Pancreas (tissue), 10 donors: ENCODE measurements around the gene RBM10. TPM values are rescaled to one million over a fixed set of nuclear protein-coding genes. Genes with fewer than 3 reads are reported as not detected.
A peak's percentile ranks its signal among the peaks of the same experiment; 100 is the strongest.
"Not testable (repeated sequence)": the region's sequence is repeated elsewhere in the genome, so short reads cannot be mapped to it uniquely, and the experiment has no call there.

Experiments
- ATAC-seq, 4 donors: fragments of 200-7000 bp; cut with Tn5 transposase; one replicate each; pipeline versions ENCODE4 v1.8.0 to v1.9.1; 2020; ENCODE audit warnings: mild to moderate bottlenecking in 4 of 4, moderate library complexity in 4 of 4
- DNase-seq, 6 donors: peaks; one replicate each; pipeline ENCODE4 v3.0.0-alpha.2; 2020
- FAIRE-seq: peaks from 2 replicates; lab custom pipeline; 2012; peaks lifted over from hg19 to GRCh38; lab: Jason Lieb, UNC
- H3K27ac ChIP-seq, 4 donors: fragments of 200-600 bp; sonication (generic); 1 replicate in 3 of 4; 2 replicates in 1 of 4; pipeline versions ENCODE4 v1.5.0 to v1.8.0; 2020
- H3K27me3 ChIP-seq, 4 donors: fragments of 200-600 bp; one replicate each; pipeline ENCODE4 v1.8.0; 2021
- H3K36me3 ChIP-seq, 3 donors: fragments of 200-600 bp; sonication (generic) in 1 of 3; one replicate each; pipeline versions ENCODE4 v1.5.0 to v1.8.0; 2020 to 2021
- H3K4me1 ChIP-seq, 3 donors: fragments of 200-600 bp; one replicate each; pipeline ENCODE4 v1.8.0; 2021
- H3K4me3 ChIP-seq, 4 donors: fragments of 200-600 bp; sonication (generic) in 2 of 4; one replicate each; pipeline versions ENCODE4 v1.5.0 to v1.8.0; 2020 to 2021
- H3K9me3 ChIP-seq, 4 donors: fragments of 200-600 bp; one replicate each; pipeline ENCODE4 v1.8.0; 2021
- CTCF ChIP-seq, 4 donors: fragments of 200-600 bp; sonication (generic) in 3 of 4; IDR thresholded peaks; one replicate each; pipeline versions ENCODE4 v1.5.0 to v1.8.0; 2021; ENCODE audit warnings: antibody characterized with exemption in 4 of 4
- WGBS, 2 donors: extraction: QIAGEN DNeasy Blood & Tissue Kit; methylation state at CpG; one replicate each; pipeline ENCODE4 v1.1.7; 2013; 5-methylcytosine and 5-hydroxymethylcytosine counted together
- intact Hi-C, 3 donors: fragments of 100-400 bp; cut with DNase I; formaldehyde crosslinking; loops; one replicate each; pipeline versions ENCODE4 v1.11.1 to v1.14.2; 2022
- polyA plus RNA-seq, 2 donors: library from polyadenylated mRNA; stranded (reverse); fragments of 200-250 nt; gene quantifications; one replicate each; pipeline ENCODE4 v1.2.3, GENCODE V29; 2013
- total RNA-seq, 6 donors: library from RNA; stranded (reverse); fragmentation: NEBNext Ultra II Directional in 4 of 6; extraction: Animal tissue kit (Norgen Biotek cat#: 25700) in 4 of 6; gene quantifications; one replicate each; pipeline versions ENCODE4 v1.2.1 to v1.2.4, GENCODE V29; 2021 to 2023
- donor health status: healthy with polysubstance abuse.
- donor health status: DM: no; HTN: no; CAD: no; lungs with moderate emphysema.
- donor health status: DM: no; HTN: no; CAD: no.
- donor health status: control.
- donor health status: control.
- donor health status: Bipolar disorder and iron deficiency.
- donor health status: DM: yes; HTN: yes; CAD: no.
- donor health status: DM: no; HTN: no; CAD: no.
- donor health status: DM: no; HTN: no; CAD: no.
- donor health status: DM: yes; HTN: yes; CAD: no.

The RBM10 gene
- 10 to 100 TPM; 13.3 to 24.9 (median 18.7) TPM for total RNA-seq
- polyA plus RNA-seq: 10 to 100 TPM; 36.2 to 42.0 TPM

GRCh38 chrX:47144626-47145394 lies at the start of gene RBM10, which contains the start of gene NDUFB11:
Gene RBM10, plus strand, starts transcription at chrX:47145221. Its CDS starts 2,261 bp downstream, at chrX:47147482.
Gene NDUFB11, minus strand, starts transcription at chrX:47144702. Its CDS starts 23 bp downstream, at chrX:47144679.
- peak; percentile 88 to 96 (median 92) for DNase-seq
- Histone ChIP-seq H3K4me1 (no peaks in the 10 kb centered on the region), H3K36me3 (no peaks in the 10 kb centered on the region), H3K27ac (peak within 1 kb of the TSS; percentile 77 to 90 (median 88)), H3K9me3 (no peaks in the 10 kb centered on the region), H3K27me3 (no peaks in the 10 kb centered on the region), H3K4me3 (peak within 1 kb of the TSS; percentile 29 to 57 (median 53))
- peak; percentile 93 to 97 (median 94) for ATAC-seq
- peak; percentile 40 to 73 (median 52) for TF ChIP-seq CTCF (IDR thresholded peaks at IDR 0.05)
- intact Hi-C loops: no loop called here
- FAIRE-seq: peak; percentile 94
- WGBS, 2 donors: 1 to 27% methylated on average over 53 to 54 of the region's 54 CpGs

GRCh38 chrX:47097018-47097417 lies 48.0 kb upstream of the RBM10 start:
- Histone ChIP-seq H3K9me3 (no peaks in the 10 kb centered on the region), H3K27ac (no peak overlapping the region), H3K4me1 (no peaks in the 10 kb centered on the region), H3K4me3 (no peak overlapping the region), H3K27me3 (peaks cover 0 to 6% (median 0%) of the 10 kb centered on the region in 4 donors), H3K36me3 (no peaks in the 10 kb centered on the region)
- DNase-seq (no peak), FAIRE-seq (no peak), ATAC-seq (no peak)
- intact Hi-C loops: no loop called here
- no peak for TF ChIP-seq CTCF (IDR thresholded peaks at IDR 0.05)
- WGBS, 2 donors: 59 to 61% methylated on average over 4 of the region's 4 CpGs

GRCh38 chrX:47098338-47099094 lies 46.5 kb upstream of the RBM10 start:
- ATAC-seq (no peak), FAIRE-seq (peak; percentile 34), DNase-seq (no peak)
- H3K27me3 ChIP-seq: peaks cover 0 to 6% (median 0%) of the 10 kb centered on the region in 4 donors
- no peaks in the 10 kb centered on the region for H3K36me3 ChIP-seq
- no peaks in the 10 kb centered on the region for H3K9me3 ChIP-seq
- no peak overlapping the region for H3K27ac ChIP-seq
- TF ChIP-seq CTCF (IDR thresholded peaks at IDR 0.05): no peak
- no peak overlapping the region for H3K4me3 ChIP-seq
- intact Hi-C loops: no loop called here
- H3K4me1 ChIP-seq: no peaks in the 10 kb centered on the region
- 79 to 94% methylated on average over 2 of the region's 2 CpGs for WGBS, 2 donors

GRCh38 chrX:47101206-47101605 lies 43.8 kb upstream of the RBM10 start:
- ATAC-seq (no peak), FAIRE-seq (no peak), DNase-seq (no peak)
- no peak overlapping the region for H3K4me3 ChIP-seq
- H3K27me3 ChIP-seq: no peaks in the 10 kb centered on the region
- no peaks in the 10 kb centered on the region for H3K4me1 ChIP-seq
- H3K9me3 ChIP-seq: no peaks in the 10 kb centered on the region
- intact Hi-C loops: no loop called here
- H3K27ac ChIP-seq: no peak overlapping the region
- WGBS, 2 donors: 59 to 86% methylated on average over 4 of the region's 4 CpGs
- no peak for TF ChIP-seq CTCF (IDR thresholded peaks at IDR 0.05)
- H3K36me3 ChIP-seq: no peaks in the 10 kb centered on the region

GRCh38 chrX:47110936-47111615 lies 33.9 kb upstream of the RBM10 start:
- H3K27ac ChIP-seq, H3K9me3 ChIP-seq, H3K4me1 ChIP-seq, FAIRE-seq, H3K27me3 ChIP-seq, intact Hi-C loops, ATAC-seq, H3K4me3 ChIP-seq, H3K36me3 ChIP-seq: not testable (repeated sequence)
- DNase-seq: peak in 1 of 6 donors; percentile 75
- whole genome bisulfite sequencing, 2 donors: 93 to 96% methylated on average over 37 of the region's 40 CpGs
